Stomach (tissue), 9 donors: Measurements from ENCODE around the gene AKAP10. TPM values are rescaled to one million over a fixed set of nuclear protein-coding genes. Genes with fewer than 3 reads are reported as not detected.

Experiments used
- DNase-seq, 2 donors: peaks; one replicate each; pipeline versions ENCODE4 v3.0.0 to v3.0.0-alpha.2; 2013 to 2019
- H3K27ac ChIP-seq, 5 donors: fragments of 200-600 bp in 4 of 5; sonication (generic) in 4 of 5; one replicate each; pipeline ENCODE4 v1.5.1; 2013 to 2019; ENCODE audit warnings: mild to moderate bottlenecking in 1 of 5, moderate library complexity in 1 of 5
- H3K27me3 ChIP-seq, 3 donors: fragments of 200-600 bp; sonication (generic); one replicate each; pipeline ENCODE4 v1.5.1; 2017 to 2019; ENCODE audit warnings: mixed run types in 1 of 3
- H3K36me3 ChIP-seq, 4 donors: fragments of 200-600 bp; sonication (generic); 1 replicate in 3 of 4; 2 replicates in 1 of 4; pipeline ENCODE4 v1.5.1; 2016 to 2019
- H3K4me1 ChIP-seq, 4 donors: fragments of 200-600 bp; sonication (generic); one replicate each; pipeline ENCODE4 v1.5.1; 2016 to 2019
- H3K4me3 ChIP-seq, 4 donors: fragments of 200-600 bp; sonication (generic) in 3 of 4; one replicate each; pipeline ENCODE4 v1.5.1; 2016 to 2019; ENCODE audit warnings: mild to moderate bottlenecking in 1 of 4
- H3K9me3 ChIP-seq, 4 donors: fragments of 200-600 bp; sonication (generic); one replicate each; pipeline ENCODE4 v1.5.1; 2016 to 2019
- CTCF ChIP-seq, 7 experiments: fragments of 450-650 bp in 4 of 7; fragments of 200-600 bp in 3 of 7; sonication (generic) in 3 of 7; IDR thresholded peaks; one replicate each; pipeline ENCODE4 v1.5.1; 2016 to 2019; ENCODE audit warnings: antibody characterized with exemption in 7 of 7, control low read depth in 2 of 7, mild to moderate bottlenecking in 1 of 7
- EP300 ChIP-seq: sonication (generic); formaldehyde crosslinking; IDR thresholded peaks from one replicate; pipeline ENCODE4 v1.6.1; 2017; ENCODE audit warnings: antibody characterized with exemption
- POLR2A ChIP-seq, 4 donors: fragments of 450-650 bp; IDR thresholded peaks; one replicate each; pipeline ENCODE4 v1.6.1; 2016; ENCODE audit warnings: antibody characterized with exemption in 4 of 4, control low read depth in 2 of 4, mild to moderate bottlenecking in 1 of 4, moderate library complexity in 1 of 4
- POLR2AphosphoS5 ChIP-seq, 3 donors: sonication (generic); formaldehyde crosslinking; IDR thresholded peaks; one replicate each; pipeline ENCODE4 v1.6.1; 2016; ENCODE audit warnings: antibody characterized with exemption in 3 of 3
- WGBS, 5 donors: extraction: QIAGEN DNeasy Blood & Tissue Kit in 3 of 5; methylation state at CpG; one replicate each; pipeline versions ENCODE4 v1.1.5 to v1.1.7; 2013 to 2018; 5-methylcytosine and 5-hydroxymethylcytosine counted together
- intact Hi-C: fragments of 100-400 bp; cut with DNase I; formaldehyde crosslinking; loops from one replicate; pipeline ENCODE4 v1.15.1; 2023; ENCODE audit warnings: low total_unique reads
- polyA plus RNA-seq, 3 donors: library from polyadenylated mRNA; stranded (reverse); fragments of 200-250 nt; gene quantifications; one replicate each; pipeline ENCODE4 v1.2.3, GENCODE V29; 2013
- total RNA-seq, 5 donors: library from RNA; depleted of rRNA; stranded (reverse); fragments of >200 nt; gene quantifications; one replicate each; pipeline versions ENCODE4 v1.1.0 to v1.2.3, GENCODE V29; 2014 to 2016
- donor health status: healthy with polysubstance abuse.
- donor health status: Bipolar disorder and iron deficiency.
- donor health status: healthy.

AKAP10 gene
- total and polyA plus RNA-seq, 8 donors, result 5.1 to 54.5 (median 25.7) TPM

- Histone ChIP-seq H3K27ac (peak overlapping the region in 4 of 5 donors; percentile 64 to 71 (median 69)), H3K27me3 (no peaks in the 10 kb centered on the region), H3K4me1 (peaks cover 12 to 72% (median 41%) of the 10 kb centered on the region in 4 donors), H3K36me3 (peaks cover 24 to 77% (median 65%) of the 10 kb centered on the region in 4 donors), H3K4me3 (no peak overlapping the region), H3K9me3 (no peaks in the 10 kb centered on the region)
- intact Hi-C loops, result no loop called here
- no peak for DNase-seq
- WGBS, 5 donors, result 66 to 85% (median 78%) methylated on average over 2 of the region's 2 CpGs
- TF ChIP-seq POLR2A (IDR thresholded peaks at IDR 0.05), result no peak
- TF ChIP-seq EP300, result no peak
- no peak for TF ChIP-seq POLR2AphosphoS5 (IDR thresholded peaks at IDR 0.05)
- TF ChIP-seq CTCF (IDR thresholded peaks at IDR 0.05), result no peak
These were observed 37.5 kb downstream of the AKAP10 start for GRCh38 chr17:19939993-19940721.

- no peak for DNase-seq
- no peaks in the 10 kb centered on the region for H3K9me3 ChIP-seq
- 88 to 100% (median 97%) methylated on average over 10 of the region's 10 CpGs for WGBS, 5 donors
- H3K27me3 ChIP-seq, result no peaks in the 10 kb centered on the region
- H3K27ac ChIP-seq, result peak overlapping the region; percentile 3 to 71 (median 66)
- intact Hi-C loops, result no loop called here
- peaks cover 36 to 77% (median 71%) of the 10 kb centered on the region in 4 donors for H3K36me3 ChIP-seq
- no peak overlapping the region for H3K4me3 ChIP-seq
- no peak for TF ChIP-seq EP300
- TF ChIP-seq CTCF (IDR thresholded peaks at IDR 0.05), result no peak
- H3K4me1 ChIP-seq, result peaks cover 12 to 68% (median 41%) of the 10 kb centered on the region in 4 donors
These were observed 38.9 kb downstream of the AKAP10 start for GRCh38 chr17:19938736-19939135.

GRCh38 chr17:19937522-19937921 is 40.1 kb downstream of the AKAP10 start:
- H3K4me1 ChIP-seq, result peaks cover 12 to 57% (median 38%) of the 10 kb centered on the region in 4 donors
- no peak for DNase-seq
- no peaks in the 10 kb centered on the region for H3K27me3 ChIP-seq
- 21 to 53% (median 33%) methylated on average over 2 of the region's 2 CpGs for WGBS, 5 donors
- peak overlapping the region; percentile 51 to 82 (median 69) for H3K27ac ChIP-seq
- H3K4me3 ChIP-seq, result no peak overlapping the region
- peaks cover 36 to 79% (median 73%) of the 10 kb centered on the region in 4 donors for H3K36me3 ChIP-seq
- H3K9me3 ChIP-seq, result no peaks in the 10 kb centered on the region
- peak in 1 of 3 donors; percentile 18 for TF ChIP-seq POLR2AphosphoS5 (IDR thresholded peaks at IDR 0.05)
- no peak for TF ChIP-seq POLR2A (IDR thresholded peaks at IDR 0.05)
- intact Hi-C loops, result no loop called here

DNA sequence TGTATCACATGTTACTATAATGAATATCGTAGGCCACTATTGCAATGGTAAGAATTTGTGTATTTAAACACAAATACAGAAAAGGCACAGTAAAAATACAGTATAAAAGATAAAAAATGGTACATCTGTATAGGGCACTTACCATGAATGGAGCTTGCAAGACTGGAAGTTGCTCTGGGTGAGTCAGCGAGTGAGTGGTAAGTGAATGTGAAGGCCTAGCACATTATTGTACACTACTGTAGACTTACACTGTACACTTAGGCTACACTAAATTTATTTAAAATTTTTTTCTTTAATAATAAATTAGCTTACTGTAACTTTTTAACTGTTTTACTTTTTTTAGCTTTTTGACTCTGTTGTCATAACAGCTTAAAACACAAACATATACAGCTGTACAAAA is 42.5 kb downstream of the AKAP10 start:
- Histone ChIP-seq H3K27me3 (no peaks in the 10 kb centered on the region), H3K27ac (no peak overlapping the region), H3K4me1 (peaks cover 12 to 35% (median 21%) of the 10 kb centered on the region in 4 donors), H3K36me3 (peaks cover 49 to 91% (median 88%) of the 10 kb centered on the region in 4 donors), H3K9me3 (no peaks in the 10 kb centered on the region), H3K4me3 (no peak overlapping the region)
- 97 to 100% (median 98%) methylated on average over 2 of the region's 2 CpGs for WGBS, 5 donors
- no peak for DNase-seq
- no peak for TF ChIP-seq POLR2AphosphoS5 (IDR thresholded peaks at IDR 0.05)
- no peak for TF ChIP-seq EP300
- no peak for TF ChIP-seq POLR2A (IDR thresholded peaks at IDR 0.05)
- no peak for TF ChIP-seq CTCF (IDR thresholded peaks at IDR 0.05)
- intact Hi-C loops, result no loop called here

- intact Hi-C loops, result no loop called here
- Histone ChIP-seq H3K4me1 (peaks cover 11 to 25% (median 17%) of the 10 kb centered on the region in 4 donors), H3K9me3 (no peaks in the 10 kb centered on the region), H3K27me3 (no peaks in the 10 kb centered on the region), H3K36me3 (peaks cover 53 to 92% (median 91%) of the 10 kb centered on the region in 4 donors), H3K4me3 (no peak overlapping the region), H3K27ac (no peak overlapping the region)
- TF ChIP-seq POLR2AphosphoS5 (IDR thresholded peaks at IDR 0.05), result no peak
- TF ChIP-seq EP300, result no peak
- TF ChIP-seq CTCF (IDR thresholded peaks at IDR 0.05), result no peak
- no peak for TF ChIP-seq POLR2A (IDR thresholded peaks at IDR 0.05)
- DNase-seq, result no peak
- WGBS, 5 donors, result 93 to 98% (median 95%) methylated on average over 5 of the region's 5 CpGs
These were observed 44.0 kb downstream of the AKAP10 start for GRCh38 chr17:19933628-19934027.
